ENCODE results near the gene NRN1L. TPM values are rescaled to one million over a fixed set of nuclear protein-coding genes. Genes with fewer than 3 reads are reported as not detected.
A peak's percentile ranks its signal among the peaks of the same experiment; 100 is the strongest.

Gene NRN1L
- total RNA-seq, 1 donor from 2014 or later: not detected

DNA sequence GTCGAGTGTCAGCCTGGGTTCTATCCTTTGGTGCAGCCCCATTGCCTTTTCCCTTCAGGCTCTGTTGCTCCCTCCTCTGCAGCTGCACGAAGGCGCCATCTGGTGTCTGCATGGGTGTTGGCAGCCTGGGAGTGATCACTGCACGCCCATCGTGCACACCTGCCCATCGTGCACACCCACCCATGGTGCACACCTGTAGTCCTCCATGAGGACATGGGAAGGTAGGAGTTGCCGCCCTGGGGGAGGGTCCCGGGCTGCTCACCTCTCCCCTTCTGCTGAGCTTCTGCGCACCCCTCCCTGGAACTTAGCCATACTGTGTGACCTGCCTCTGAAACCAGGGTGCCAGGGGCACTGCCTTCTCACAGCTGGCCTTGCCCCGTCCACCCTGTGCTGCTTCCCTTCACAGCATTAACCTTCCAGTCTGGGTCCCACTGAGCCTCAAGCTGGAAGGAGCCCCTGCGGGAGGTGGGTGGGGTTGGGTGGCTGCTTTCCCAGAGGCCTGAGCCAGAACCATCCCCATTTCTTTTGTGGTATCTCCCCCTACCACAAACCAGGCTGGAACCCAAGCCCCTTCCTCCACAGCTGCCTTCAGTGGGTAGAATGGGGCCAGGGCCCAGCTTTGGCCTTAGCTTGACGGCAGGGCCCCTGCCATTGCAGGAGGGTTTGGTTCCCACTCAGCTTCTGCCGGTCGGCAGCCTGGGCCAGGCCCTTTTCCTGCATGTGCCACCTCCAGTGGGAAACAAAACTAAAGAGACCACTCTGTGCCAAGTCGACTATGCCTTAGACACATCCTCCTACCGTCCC lies 44.1 kb downstream of the NRN1L start:
- Mint-ChIP-seq H3K36me3 (ENCODE audit: low read depth) (no peaks in the 10 kb centered on the region), H3K9me3 (no peaks in the 10 kb centered on the region), H3K4me3 (peak overlapping the region; percentile 23), H3K27me3 (ENCODE audit: low read depth) (no peaks in the 10 kb centered on the region), H3K4me1 (no peaks in the 10 kb centered on the region), H3K27ac (ENCODE audit: unreplicated experiment) (no peak overlapping the region)
- TF ChIP-seq, protein P1, sequence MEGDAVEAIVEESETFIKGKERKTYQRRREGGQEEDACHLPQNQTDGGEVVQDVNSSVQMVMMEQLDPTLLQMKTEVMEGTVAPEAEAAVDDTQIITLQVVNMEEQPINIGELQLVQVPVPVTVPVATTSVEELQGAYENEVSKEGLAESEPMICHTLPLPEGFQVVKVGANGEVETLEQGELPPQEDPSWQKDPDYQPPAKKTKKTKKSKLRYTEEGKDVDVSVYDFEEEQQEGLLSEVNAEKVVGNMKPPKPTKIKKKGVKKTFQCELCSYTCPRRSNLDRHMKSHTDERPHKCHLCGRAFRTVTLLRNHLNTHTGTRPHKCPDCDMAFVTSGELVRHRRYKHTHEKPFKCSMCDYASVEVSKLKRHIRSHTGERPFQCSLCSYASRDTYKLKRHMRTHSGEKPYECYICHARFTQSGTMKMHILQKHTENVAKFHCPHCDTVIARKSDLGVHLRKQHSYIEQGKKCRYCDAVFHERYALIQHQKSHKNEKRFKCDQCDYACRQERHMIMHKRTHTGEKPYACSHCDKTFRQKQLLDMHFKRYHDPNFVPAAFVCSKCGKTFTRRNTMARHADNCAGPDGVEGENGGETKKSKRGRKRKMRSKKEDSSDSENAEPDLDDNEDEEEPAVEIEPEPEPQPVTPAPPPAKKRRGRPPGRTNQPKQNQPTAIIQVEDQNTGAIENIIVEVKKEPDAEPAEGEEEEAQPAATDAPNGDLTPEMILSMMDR (conservative IDR thresholded peaks at IDR 0.05): peak; percentile 85
- peak; percentile 69 for DNase-seq (ENCODE audit: low read depth, low spot score)

DNA sequence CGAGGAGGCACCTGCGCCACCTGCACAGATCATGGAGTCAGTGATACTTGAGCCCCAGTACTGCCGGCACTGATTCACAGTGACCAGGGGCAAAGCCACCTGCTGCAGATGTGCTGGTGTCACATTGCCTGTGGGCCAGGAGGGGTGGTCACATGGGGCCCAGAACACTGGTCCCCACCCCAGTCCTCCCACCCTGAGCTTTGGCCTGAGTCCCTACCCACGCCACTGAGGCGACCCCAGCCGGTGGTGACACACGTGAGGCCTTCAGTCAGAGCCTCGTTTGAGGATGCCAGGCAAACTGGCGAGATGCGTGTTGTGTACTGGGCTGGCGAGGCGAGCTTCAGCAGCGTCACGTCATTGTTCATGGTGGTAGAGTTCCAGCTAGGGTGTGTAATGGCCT lies 45.5 kb downstream of the NRN1L start:
- no peak for DNase-seq (ENCODE audit: low read depth, low spot score)
- H3K27me3 Mint-ChIP-seq (ENCODE audit: low read depth): peaks cover 4% of the 10 kb centered on the region
- H3K9me3 Mint-ChIP-seq: no peaks in the 10 kb centered on the region
- H3K36me3 Mint-ChIP-seq (ENCODE audit: low read depth): no peaks in the 10 kb centered on the region
- TF ChIP-seq, protein P1 (conservative IDR thresholded peaks at IDR 0.05): no peak
- H3K27ac Mint-ChIP-seq (ENCODE audit: unreplicated experiment): no peak overlapping the region
- H3K4me1 Mint-ChIP-seq: peaks cover 13% of the 10 kb centered on the region
- no peak overlapping the region for H3K4me3 Mint-ChIP-seq

DNA sequence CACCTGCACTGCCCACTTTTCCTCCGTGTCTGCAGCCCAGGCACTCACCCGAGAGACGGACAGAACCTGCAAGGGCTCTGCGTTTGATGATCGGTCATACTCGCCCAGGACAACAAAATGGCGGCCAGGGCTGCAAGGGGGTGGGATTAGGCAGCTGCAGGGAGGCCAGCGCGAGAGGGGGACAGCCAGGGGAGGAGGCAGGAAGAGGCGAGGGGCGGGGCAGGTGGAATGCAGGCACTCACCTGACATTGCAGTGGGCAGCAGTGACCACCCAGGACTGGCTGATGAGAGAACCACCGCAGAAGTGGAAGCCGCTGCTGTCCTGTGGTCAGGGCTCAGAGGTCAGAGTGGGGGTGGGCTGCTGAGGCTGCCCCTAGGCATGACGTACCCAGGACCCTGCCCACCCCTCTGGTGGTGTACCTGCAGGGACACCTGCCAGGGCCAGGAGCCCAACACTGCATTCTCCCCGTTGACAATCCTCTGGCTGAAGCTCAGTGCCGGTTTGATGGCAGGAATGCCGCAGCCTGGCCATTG lies 46.1 kb downstream of the NRN1L start:
- Mint-ChIP-seq H3K9me3 (no peaks in the 10 kb centered on the region), H3K36me3 (ENCODE audit: low read depth) (peaks cover 2% of the 10 kb centered on the region), H3K27ac (ENCODE audit: unreplicated experiment) (no peak overlapping the region), H3K4me3 (peak overlapping the region; percentile 76), H3K27me3 (ENCODE audit: low read depth) (peaks cover 6% of the 10 kb centered on the region), H3K4me1 (peaks cover 19% of the 10 kb centered on the region)
- no peak for DNase-seq (ENCODE audit: low read depth, low spot score)
- TF ChIP-seq, protein P1 (conservative IDR thresholded peaks at IDR 0.05): no peak

DNA sequence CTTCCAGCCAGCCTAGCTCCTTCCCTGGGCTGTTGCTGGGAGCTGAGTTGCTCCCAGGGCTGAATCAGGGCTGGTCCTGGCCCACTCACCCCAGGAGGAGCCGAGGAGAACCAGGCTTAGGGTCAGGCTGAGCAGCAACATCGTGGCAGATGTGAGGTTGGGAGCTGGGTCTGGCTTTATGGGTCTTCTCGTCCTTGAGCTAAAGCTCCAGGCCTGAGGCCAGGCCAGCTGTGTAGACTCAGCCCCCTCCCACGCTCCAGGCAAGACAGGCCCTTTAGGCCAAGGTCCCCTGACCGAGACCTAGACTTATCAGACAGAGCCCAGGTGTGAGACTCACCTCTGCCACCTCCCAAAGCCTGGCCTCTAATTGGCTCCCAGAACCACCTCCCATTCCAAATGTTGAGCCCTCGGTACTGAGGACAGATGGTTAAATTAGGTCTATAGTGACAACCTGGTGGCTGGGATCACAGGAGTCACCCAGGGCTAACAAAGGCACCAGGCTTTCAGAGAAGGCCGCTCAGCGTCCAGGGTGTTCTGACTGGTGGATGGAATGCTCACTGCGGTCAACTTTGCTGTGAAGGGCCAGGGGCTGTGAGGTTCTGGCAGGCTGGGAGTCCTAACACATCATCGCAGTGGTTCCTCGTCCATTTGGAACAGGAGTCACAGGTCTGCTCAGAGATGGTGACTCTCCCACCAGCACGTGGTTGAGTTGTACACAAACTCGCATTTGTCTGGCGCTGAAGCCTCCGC lies 47.2 kb downstream of the NRN1L start, which contains the start of gene CTRL:
Gene CTRL, minus strand, starts transcription at position 151 of the 750 bp plus-strand sequence. Its CDS starts 10 bp downstream, at position 141.
- Mint-ChIP-seq H3K4me1 (peaks cover 24% of the 10 kb centered on the region), H3K4me3 (peak within 1 kb of the TSS; percentile 76), H3K27ac (ENCODE audit: unreplicated experiment) (no peak within 1 kb of the TSS), H3K36me3 (ENCODE audit: low read depth) (peaks cover 3% of the 10 kb centered on the region), H3K9me3 (no peaks in the 10 kb centered on the region), H3K27me3 (ENCODE audit: low read depth) (peaks cover 7% of the 10 kb centered on the region)
- no peak for DNase-seq (ENCODE audit: low read depth, low spot score)
- TF ChIP-seq, protein P1 (conservative IDR thresholded peaks at IDR 0.05): peak; percentile 35

DNA sequence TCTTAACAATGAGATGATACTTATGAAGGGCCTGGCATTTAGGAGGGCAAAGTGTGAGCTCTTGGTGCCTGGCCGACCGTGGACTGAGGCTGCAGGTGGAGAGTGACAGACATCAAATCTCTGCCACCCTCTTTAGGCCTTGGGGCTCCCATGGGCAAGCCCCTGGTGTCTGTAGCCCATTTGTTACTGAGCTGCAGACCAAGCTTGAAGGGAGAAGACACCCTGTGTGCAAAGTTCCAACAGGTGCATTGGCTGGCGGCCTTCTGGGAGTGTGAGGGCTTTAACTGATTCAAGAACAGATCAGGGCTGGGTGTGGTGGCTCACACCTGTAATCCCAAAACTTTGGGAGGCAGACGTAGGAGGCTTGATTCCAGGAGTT lies 47.8 kb downstream of the NRN1L start:
- no peaks in the 10 kb centered on the region for H3K9me3 Mint-ChIP-seq
- TF ChIP-seq, protein P1 (conservative IDR thresholded peaks at IDR 0.05): no peak
- peak overlapping the region; percentile 47 for H3K4me3 Mint-ChIP-seq
- H3K36me3 Mint-ChIP-seq (ENCODE audit: low read depth): peaks cover 3% of the 10 kb centered on the region
- DNase-seq (ENCODE audit: low read depth, low spot score): no peak
- peaks cover 7% of the 10 kb centered on the region for H3K27me3 Mint-ChIP-seq (ENCODE audit: low read depth)
- no peak overlapping the region for H3K27ac Mint-ChIP-seq (ENCODE audit: unreplicated experiment)
- H3K4me1 Mint-ChIP-seq: peaks cover 29% of the 10 kb centered on the region

All from neural crest cell (in vitro differentiated cells).